Activated naive CD4-positive, alpha-beta T cell treated with Interleukin-2 at 50 U/mL for 16 hours (primary cell): ENCODE measurements around the gene GMEB2.
"Not testable (repeated sequence)": the region's sequence is repeated elsewhere in the genome, so short reads cannot be mapped to it uniquely, and the experiment has no call there.

ENCODE experiments used
- DNase-seq: peaks from one replicate; pipeline ENCODE4 v3.0.0-alpha.2; 2020

Gene GMEB2

DNA sequence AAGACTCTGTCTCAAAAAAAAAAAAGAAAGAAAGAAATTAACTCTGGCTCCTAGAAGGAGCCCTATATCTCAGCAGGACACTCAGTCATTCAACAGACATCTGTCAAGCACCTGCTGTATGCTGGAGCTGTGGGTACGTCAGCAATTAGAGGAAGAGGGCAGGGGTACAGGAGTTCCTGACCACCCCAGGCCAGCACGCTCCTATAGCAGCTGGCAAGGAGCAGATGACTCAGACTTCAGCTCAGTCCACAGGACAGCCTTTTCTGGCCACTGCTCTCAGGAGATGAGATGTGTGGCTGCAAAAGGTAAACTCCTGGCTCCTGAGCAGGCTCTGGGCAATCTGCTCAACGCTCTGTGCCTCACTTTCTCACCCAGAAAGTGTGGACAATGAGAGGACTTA is 29.6 kb upstream of the GMEB2 start:
- no peak for DNase-seq

DNA sequence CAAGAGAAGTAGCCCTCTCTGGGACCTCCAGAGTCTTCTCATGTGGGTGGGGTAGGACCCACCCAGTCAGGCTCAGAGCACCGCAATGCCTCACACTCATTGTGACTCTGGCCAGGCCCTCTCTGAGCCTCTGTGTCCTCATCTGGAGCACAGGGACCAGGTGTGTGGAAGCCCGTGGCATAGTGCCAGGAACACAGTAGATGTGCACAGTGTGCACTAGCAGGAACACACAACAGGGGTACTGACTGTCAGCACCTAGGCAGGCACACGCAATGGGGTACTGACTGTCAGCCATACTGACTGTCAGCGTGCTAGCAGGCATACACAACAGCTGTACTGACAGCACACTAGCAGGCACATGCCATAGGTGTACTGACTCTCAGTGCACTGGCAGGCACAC is 28.3 kb upstream of the GMEB2 start:
- DNase-seq: no peak

DNA sequence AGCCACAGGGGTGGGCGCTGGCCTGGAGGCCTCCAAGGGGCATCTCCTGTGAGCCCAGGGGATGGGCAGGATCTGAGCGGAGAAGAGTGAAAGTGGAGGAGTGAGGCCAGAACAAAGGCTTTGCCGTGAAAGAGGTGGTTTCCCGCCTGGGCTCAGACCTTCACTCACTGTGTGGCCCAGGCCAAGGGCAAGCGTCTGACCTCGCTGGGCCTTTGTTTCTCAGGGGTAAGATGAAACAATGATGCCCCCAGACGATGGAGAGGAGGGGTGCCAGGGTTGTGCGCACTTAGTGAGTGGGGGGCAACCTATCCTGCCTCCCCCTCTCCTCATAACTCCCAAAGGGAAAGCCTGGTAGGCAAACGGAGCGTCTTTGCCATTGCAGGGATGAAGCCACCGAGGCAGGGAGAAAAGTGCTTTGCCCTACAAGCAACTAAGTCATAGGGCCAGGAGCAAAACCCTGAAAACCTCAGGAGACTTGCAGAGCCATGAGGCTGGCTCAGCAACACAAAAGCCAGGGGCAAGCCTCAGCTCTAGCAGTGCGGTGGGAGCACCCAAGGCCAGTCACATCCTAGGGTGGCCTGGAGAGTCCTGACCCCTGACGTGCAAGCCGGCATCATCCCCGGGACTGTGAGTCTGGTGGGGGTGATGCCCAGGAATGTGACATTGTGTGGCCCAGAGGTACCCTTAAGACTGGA is 27.2 kb upstream of the GMEB2 start:
- no peak for DNase-seq

DNA sequence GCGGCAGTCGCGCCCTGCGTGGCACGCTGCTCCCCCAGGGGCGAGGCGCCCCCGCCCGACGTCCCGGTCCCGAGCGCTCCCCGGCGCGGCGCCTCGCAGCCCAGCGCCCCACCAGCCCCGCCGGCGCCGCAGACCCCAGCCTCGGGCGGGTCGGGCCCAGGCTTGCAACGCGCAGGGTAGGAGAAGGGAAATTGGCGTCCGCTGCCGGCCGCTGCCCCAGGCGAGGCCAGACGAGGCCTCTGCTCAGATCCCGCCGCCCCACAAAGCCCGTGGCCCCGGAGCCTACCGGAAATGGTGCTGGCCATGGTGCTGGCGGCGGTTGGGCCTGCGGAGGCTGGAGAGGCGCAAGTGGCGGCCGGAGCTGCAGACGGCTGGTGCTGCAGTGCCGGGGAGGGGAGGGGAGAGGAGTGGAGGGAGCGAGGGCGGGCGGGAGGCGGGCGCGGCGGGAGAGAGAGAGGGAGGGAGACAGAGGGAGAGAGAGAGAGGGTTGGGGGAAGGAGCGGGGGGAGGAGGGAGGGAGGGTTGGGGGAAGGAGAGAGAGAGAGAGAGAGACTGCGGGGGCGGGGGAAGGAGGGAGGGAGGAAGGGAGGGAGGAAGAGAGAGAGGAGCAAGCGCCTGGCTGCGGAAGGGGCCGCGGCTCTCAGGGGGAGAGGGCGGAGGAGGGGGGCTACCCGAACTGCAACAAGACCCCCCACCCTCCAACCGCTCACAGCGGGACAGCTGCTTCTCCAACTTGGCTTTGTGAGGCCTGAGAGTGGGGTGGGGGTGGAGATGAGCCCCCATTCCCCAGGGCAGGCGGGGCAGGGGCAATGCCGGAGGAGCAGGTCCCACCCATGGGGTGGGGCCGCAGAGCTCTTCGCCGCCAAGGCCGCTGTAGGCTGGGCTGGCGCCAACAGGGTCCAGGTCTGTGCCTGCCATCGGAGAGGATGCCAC is 26.4 kb upstream of the GMEB2 start, which contains the start of gene STMN3:
TSS of gene STMN3 (minus strand) at position 384 of the 933 bp plus-strand sequence. CDS start at position 305, 79 bp downstream.
- DNase-seq: peak; percentile 71

DNA sequence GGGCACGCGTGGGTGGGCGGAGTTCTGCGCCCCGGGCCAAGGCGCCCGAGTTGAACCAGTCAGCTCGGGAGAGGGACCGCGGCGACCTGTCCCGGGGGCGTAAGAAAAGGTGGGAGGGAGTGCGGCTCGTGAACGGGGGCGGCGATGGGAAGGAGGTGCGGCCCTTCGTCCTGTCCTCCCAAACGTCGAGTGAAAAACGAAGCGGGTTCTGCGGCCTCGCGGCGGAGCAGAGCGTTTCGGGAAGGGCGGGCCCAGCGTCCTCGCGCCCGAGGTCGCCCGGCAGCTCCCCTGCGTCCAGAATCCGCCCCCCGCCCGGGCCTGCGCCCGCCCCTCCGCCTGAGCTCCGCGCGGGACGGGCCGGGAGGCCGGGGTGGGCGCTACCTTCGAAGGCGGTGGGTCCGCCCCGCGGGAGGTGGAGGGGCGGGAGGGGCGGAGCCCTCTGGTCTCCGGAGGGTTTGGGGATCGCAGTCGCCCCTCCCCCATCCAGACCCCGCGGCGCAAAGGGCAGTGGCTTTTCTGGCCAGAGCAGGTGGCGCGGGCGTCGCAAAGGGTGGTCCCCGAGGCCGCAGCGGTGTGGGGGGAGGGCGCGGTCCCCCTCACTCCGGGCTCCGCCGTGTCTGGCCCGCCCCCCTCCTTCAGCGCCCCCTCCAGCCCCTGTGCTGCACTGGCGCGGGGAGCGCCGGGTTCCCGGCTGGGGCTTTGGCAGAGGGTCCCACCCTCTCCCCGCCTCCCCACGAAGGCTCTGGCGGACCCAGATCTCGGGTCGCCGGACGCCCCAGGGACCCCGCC is 25.5 kb upstream of the GMEB2 start:
- peak; percentile 51 for DNase-seq

DNA sequence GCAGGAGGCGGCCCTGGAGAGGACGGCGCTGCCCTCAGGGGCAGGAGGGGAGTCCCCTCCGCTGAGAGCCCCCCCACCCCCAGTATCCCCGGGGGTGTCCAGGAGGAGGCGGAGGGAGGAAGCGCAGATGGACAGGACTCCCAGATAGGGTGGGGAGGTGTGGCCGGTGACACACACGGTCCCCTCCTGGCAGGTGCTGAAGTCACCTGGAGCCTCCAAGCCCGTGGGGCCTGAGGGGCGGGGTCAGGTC is 25.0 kb upstream of the GMEB2 start:
- peak; percentile 49 for DNase-seq

DNA sequence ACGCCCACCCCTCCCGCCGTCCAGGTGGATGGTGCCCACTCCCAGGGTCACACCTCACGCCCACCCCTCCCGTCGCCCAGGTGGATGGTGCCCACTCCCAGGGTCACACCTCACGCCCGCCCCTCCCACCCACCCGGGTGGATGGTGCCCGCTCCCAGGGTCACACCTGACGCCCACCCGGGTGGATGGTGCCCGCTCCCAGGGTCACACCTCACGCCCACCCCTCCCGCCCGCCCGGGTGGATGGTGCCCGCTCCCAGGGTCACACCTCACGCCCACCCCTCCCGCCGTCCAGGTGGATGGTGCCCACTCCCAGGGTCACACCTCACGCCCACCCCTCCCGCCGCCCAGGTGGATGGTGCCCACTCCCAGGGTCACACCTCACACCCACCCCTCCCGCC is 23.6 kb upstream of the GMEB2 start:
- not testable (repeated sequence) for DNase-seq

DNA sequence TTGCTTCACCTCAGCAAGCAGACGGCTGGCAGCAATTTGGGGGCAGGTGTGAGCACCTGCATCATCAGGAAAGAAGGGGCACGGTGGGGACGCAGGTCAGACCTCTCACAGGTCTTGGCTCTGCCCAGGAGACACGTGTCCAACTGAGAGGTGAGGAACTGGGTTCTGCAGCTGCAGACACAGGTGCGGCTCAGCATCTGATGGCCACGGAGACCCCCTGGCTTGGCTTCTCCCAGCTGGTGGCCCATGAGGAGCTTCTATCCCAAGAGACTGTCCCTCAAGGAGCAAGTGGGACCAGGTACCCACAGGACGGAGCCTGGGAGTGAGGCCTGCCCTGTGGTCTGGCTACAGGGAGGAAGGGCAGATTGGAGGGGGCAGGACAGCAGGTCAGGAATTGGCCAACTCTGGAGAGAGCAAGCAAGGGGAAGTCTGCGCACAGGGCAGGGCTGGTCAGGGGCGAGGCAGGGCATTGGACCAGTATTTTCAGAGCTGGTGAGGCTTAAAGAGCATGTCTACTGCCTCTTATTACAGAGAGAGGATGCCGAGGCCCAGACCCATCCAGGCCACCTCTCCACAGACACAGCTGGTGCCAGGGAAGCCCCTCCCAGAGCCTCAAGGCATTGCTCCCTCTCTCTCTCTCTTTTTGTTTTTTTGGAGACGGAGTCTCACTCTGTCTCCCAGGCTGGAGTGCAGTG is 22.1 kb upstream of the GMEB2 start:
- DNase-seq: no peak

DNA sequence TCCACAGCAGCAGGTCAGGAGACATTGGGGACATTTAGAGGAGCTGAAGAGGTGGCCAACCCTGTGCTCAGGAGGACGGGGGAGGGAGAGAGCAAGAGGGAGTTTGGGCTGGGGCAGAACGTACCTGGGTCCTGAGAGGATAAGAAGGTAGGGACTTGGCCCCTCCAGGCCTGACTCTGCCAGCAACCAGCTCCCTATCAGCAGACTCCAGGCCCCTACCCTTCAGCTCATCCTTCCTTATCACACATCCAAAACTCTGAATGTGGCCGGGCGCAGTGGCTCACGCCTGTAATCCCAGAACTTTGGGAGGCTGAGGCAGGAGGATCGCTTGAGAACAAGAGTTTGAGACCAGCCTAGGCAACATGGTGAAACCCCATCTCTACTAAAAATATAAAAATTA is 21.3 kb upstream of the GMEB2 start:
- no peak for DNase-seq

DNA sequence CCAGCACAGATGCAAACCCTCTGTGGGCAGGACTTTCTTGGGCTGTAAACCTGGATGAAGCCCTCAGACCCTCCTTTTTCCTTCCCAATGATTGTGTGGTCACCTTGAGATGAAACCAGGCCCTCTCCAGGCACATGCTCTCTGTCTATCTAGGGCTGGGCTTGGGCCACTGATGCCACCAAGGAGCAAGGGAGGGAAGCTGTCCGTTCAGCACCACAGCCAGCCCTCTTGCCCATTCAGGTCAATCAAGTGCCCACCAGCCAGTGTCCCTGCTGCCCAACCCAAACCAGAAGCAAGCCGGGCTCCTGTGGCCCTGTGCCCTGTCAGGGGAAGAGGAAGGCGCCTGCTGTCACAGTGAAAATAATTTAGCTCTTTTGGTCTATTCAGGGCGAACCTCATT is 18.3 kb upstream of the GMEB2 start:
- DNase-seq: no peak

DNA sequence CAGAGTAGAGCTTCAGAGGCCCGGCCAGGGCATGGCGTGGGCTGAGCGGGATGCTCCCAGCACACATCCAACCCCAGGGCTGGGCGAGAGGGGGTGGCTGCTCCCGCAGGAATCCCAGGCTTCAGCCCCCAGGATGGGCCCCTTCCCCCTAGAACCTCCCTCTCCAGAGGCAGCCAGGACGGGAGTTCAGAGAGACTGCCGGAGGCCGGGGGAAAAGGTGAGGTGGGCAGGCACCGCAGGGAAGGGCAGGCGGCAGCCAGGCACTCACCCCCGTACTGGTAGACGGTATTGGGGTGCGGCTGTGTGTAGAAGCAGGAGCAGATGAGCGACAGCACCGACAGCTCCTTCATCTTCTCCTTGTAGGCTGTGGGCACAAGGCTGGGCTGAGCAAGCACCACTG is 17.0 kb upstream of the GMEB2 start:
- DNase-seq: no peak

DNA sequence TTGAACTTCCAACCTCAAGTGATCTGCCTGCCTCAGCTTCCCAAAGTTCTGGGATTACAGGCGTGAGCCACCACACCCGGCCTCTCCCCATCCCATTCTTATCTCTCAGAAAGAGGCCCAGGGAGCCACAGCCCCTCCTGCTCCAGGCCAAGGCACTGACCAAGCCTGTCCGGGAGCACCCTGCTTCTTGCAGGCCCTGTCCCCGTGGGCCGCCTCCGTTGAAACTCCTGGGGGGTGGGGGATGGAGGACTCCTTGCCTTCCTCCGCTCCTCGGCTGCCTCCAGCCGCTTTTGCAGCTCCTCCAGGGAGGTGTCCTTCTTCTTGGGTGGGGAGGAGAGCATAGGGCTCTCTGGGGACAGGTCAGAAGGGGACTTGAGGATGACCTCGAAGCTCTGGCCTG is 16.6 kb upstream of the GMEB2 start:
- no peak for DNase-seq

DNA sequence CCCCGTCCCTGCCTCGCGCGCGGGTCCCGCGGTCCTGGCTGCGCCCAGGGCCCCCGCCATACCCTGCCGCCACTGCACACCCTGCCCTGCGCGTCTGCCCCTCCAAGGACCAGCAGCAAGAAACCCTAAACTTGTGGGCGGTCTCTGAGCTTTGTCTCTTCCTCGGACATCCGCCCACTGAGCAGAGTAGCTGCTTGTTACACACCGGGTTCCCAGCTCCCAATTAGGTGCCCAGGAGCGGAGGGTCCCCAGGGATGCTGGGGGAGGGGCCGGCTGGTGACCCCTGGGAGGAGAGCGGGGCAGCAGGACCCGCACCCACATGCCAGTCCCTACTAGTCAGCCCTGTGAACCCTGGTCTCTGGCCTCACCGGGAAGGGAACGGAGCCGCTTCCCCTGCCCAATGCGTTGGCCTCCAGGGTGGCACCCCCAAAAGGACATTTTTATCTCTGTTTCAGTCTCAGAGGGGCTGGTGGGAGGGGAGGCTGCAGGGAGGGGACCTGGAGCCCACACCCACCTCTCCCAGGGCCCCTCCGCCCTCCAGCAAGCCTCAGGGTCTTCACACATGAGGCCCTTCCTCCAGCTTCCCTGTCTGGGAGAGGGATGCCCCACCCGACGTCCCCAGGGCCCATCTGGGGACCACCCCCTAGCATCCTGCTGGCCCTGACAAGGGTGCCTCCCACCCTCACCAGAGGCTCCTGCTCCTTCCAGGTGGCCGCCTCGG is 15.8 kb upstream of the GMEB2 start:
- DNase-seq: no peak

DNA sequence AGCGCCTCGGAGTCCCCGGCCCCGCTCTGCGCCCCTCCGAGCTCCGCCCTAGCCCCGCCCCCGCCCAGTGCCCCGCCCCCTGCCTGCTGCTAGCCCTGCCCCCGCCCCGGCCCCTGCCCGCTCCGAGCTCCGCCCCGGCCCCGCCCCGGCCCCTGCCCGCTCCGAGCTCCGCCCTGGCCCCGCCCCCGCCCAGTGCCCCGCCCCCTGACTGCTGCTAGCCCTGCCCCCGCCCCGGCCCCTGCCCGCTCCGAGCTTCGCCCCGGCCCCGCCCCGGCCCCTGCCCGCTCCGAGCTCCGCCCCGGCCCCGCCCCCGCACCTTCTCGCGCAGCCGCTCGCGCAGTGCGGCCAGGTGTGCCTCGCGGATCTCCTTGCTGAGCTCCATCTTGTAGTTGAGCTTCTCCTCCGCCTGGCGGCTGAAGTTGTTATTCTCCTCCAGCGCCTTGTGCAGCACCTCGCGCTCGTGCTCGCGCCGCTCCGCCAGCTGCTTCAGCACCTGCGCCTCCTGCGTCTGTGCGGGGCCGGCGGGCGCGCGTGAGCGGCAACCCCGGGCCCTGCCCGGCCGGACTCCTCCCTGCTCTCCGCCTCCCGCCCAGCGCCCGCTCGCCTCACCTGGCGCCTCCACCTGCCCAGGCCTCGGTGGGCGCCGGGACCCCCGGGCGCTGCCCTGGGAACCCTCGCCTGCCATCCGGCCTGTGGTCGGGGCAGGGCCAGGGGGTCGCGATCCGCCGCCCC is 15.1 kb upstream of the GMEB2 start:
- peak; percentile 97 for DNase-seq

DNA sequence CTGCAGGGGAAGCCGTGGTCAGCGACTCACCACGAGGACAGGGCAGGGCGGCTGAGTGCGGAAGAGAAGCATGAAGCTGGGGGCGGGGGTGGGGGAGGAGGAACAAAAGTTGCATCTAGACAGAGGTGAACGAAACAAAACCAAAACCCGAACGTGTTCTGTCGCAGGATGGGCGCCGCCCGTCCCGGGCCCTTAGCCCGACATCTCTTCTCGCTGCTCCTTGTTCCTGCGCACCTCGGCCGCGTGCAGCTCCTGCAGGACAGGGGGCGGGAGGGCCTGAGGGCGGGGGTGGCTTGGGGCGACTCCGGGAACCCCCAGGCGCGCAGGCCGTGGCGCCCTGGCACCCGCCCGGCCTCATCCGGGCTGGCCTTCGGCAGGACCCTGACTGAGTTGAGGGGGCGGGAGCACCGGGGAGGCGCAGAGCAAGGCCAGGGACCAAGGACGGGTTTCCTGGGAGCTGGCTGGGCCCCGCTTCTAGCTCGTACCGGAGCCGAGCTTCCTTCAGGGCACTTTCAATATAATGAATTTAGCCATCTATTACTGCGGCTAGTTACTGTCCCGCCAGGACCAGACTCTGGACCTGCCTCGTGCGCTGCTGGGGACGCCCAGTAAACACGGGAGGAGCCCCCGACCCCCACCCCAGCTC is 14.4 kb upstream of the GMEB2 start:
- DNase-seq: peak; percentile 63

DNA sequence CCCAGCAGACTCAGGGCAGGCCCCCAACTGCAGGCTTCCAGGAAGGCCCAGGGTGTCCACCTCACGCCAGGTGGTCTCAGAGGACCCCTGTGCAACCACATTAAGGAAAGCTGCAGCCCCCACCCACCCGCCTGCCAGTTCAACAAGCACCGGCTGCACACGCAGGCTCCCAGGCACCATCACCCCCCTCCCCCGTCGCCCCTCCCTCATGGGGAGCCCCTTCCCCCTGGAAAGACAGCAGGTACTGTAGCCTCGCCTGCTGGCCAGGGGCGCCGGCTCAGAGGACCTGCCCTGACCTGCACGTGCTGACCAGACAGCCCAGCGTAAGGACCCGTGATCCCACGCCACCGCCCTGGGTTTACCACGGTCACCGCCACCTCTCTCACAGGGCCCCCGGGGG is 13.8 kb upstream of the GMEB2 start:
- peak; percentile 16 for DNase-seq

DNA sequence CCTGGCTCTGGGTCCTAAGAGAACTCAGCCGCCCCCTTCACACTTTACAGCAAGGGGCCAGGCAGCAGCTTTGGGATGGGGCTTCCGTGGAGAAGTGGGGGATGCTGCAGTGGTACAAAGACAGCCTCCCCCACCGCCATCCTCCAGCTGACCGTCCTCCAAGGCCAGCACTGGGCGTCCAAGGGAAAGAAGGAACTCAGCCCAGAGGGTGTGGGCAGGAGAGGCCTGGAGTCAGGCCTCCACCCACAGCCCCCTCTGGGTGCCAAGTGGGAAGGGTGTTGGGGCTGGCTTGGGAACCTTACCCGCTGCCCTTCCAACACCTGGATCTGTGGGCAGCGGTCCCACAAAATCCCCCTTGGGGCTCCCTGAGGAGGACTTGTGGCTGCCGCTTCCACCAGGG is 13.2 kb upstream of the GMEB2 start:
- no peak for DNase-seq

DNA sequence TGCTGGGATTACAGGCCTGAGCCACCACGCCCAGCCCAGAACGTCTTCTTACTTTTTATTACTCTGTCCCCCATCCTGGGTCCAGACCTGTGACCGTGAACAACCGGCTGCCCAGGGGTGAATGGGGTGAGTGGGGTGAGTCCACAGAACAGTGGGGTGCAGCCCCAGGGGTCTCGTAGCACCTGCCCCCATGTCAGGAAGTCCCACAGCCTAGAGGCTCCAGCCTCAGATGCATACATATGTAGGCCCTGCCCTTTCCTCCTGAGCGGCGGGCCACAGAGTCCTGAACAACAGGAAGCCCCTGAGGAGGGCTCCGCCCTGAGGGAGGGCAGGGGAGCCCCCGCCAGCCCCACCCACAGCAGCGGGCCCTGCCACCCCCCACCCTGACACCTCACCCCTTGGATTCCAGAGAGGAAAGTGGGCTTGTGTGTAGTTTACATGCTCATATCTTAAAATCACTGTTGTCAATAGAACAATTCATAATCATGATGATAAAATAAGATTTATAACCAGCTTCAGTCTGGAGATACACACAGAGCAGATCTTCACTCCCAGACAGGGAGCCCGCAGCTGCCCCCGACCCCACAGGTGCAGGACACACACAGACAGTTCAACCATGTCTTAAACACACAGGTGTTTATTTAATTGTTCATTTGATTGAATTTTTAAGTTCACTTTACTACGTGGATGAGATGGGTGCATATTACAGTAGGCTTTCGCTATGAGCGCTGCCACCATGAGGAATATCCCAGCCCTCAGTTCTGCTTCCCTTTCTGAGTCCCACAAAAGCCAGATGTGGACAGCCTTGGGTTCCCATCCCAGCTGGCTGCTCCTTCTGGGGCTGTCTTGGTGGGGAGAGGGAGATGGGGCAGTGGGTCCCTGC is 12.4 kb upstream of the GMEB2 start:
- peak; percentile 69 for DNase-seq

DNA sequence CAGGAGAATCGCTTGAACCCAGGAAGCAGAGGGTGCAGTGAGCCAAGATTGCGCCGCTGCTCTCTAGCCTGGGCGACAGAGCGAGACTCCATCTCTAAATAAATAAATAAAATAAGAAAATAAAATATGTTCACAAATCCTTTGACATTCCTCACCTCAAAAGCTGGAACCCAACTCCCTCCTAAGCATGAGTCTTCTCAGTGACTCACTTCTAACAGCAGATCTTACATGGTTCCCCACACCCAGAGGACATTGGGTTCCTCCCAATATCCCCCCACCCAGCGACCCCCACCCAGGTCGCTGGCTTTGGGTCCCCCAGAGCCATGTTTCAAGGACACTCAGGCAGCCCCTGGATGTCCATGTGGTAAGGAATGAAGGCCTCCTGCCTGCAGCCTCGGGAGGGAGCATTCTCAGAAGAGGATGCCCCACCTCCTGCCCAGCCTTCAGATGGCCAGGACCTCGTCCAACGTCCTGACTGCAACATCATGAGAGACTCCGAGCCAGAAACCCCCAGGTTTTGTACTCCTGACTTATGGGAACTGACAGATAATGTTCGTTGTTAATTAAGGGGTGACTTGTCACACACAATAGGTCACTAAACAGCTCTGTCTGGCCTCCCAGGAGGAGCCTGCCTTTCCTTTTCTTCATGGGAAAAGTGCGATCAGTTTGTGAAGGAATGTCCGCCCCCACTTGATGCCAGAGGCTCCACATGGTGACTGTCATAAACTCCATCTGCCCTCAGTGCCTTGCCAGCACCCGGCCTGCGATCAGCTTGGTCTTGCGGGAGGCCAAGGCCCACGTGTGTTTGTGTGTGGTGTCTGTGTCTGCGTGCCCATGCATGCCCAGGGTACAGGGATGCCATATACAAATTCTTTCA is 10.1 kb upstream of the GMEB2 start:
- no peak for DNase-seq
